Tibial nerve (tissue), 4 donors: ENCODE measurements around the gene MECP2. TPM values are rescaled to one million over a fixed set of nuclear protein-coding genes. Genes with fewer than 3 reads are reported as not detected.

Experiments used
- DNase-seq, 2 donors: peaks; one replicate each; pipeline ENCODE4 v3.0.0-alpha.2; 2019; ENCODE audit warnings: low spot score in 2 of 2
- H3K27ac ChIP-seq, 4 donors: fragments of 200-600 bp; sonication (generic) in 3 of 4; one replicate each; pipeline ENCODE4 v1.5.1; 2017 to 2019; ENCODE audit warnings: mild to moderate bottlenecking in 1 of 4
- H3K27me3 ChIP-seq, 2 donors: fragments of 200-600 bp; sonication (generic) in 1 of 2; one replicate each; pipeline versions ENCODE4 v1.5.1 to v1.6.0; 2017 to 2019
- H3K36me3 ChIP-seq, 3 donors: fragments of 200-600 bp; sonication (generic); one replicate each; pipeline ENCODE4 v1.5.1; 2018 to 2019
- H3K4me1 ChIP-seq, 4 donors: fragments of 200-600 bp; sonication (generic) in 3 of 4; one replicate each; pipeline ENCODE4 v1.5.1; 2017 to 2019
- H3K4me3 ChIP-seq, 4 donors: fragments of 200-600 bp; sonication (generic) in 3 of 4; one replicate each; pipeline ENCODE4 v1.5.1; 2017 to 2019; ENCODE audit warnings: mild to moderate bottlenecking in 1 of 4, moderate library complexity in 1 of 4
- H3K9me3 ChIP-seq, 4 donors: fragments of 200-600 bp; sonication (generic) in 3 of 4; one replicate each; pipeline ENCODE4 v1.5.1; 2017 to 2019
- CTCF ChIP-seq, 5 experiments: fragments of 200-600 bp in 3 of 5; fragments of 450-650 bp in 2 of 5; sonication (generic) in 3 of 5; IDR thresholded peaks; one replicate each; pipeline ENCODE4 v1.5.1; 2016 to 2019; ENCODE audit warnings: antibody characterized with exemption in 5 of 5, mild to moderate bottlenecking in 3 of 5, moderate library complexity in 2 of 5
- EP300 ChIP-seq, 2 donors: sonication (generic); formaldehyde crosslinking; IDR thresholded peaks; one replicate each; pipeline ENCODE4 v1.6.1; 2017; ENCODE audit warnings: antibody characterized with exemption in 2 of 2, mild to moderate bottlenecking in 1 of 2
- POLR2A ChIP-seq, 2 donors: fragments of 450-650 bp; IDR thresholded peaks; one replicate each; pipeline ENCODE4 v1.6.1; 2017; ENCODE audit warnings: antibody characterized with exemption in 2 of 2, mild to moderate bottlenecking in 2 of 2, moderate library complexity in 2 of 2
- WGBS, 2 donors: methylation state at CpG; one replicate each; pipeline ENCODE4 v1.1.5; 2018; 5-methylcytosine and 5-hydroxymethylcytosine counted together
- total RNA-seq, 4 donors: library from RNA; depleted of rRNA; stranded (reverse); fragments of >200 nt; gene quantifications; one replicate each; pipeline ENCODE4 v1.1.0, GENCODE V29; 2016

Gene MECP2
- total RNA-seq, 4 donors from 2014 or later, result 71.6 to 96.5 (median 83.1) TPM

DNA sequence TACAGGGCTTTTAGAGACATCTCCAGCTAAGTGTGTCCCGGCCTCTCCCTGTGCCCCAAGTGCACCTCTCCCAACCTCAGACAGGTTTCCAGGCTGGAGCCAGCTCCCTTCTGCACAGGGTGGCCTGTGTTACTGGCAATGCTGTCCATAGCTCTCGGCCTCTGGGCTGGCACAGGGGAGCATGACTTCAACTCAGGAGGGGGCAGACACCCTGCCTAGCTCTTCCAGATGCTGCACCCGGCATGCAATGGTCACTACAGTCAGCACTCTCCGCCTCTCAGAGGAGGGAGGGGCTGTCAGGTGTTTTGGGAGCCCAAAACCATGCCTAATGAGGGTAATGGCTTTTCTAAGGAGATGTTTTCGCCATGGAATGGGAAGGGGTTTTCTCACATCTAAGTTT, 75.4 kb downstream of the MECP2 start:
- DNase-seq, result no peak
- Histone ChIP-seq H3K27ac (peak overlapping the region in 1 of 4 donors; percentile 59), H3K27me3 (no peaks in the 10 kb centered on the region), H3K4me3 (no peak overlapping the region), H3K9me3 (no peaks in the 10 kb centered on the region), H3K4me1 (peaks cover 0 to 60% (median 12%) of the 10 kb centered on the region in 4 donors), H3K36me3 (peaks cover 0 to 5% (median 0%) of the 10 kb centered on the region in 3 donors)
- TF ChIP-seq CTCF (IDR thresholded peaks at IDR 0.05) (no peak), POLR2A (IDR thresholded peaks at IDR 0.05) (no peak), EP300 (IDR thresholded peaks at IDR 0.05) (no peak)
- WGBS, 2 donors, result 71 to 100% methylated on average over 2 to 5 of the region's 5 CpGs

- no peak overlapping the region for H3K4me3 ChIP-seq
- DNase-seq, result no peak
- no peaks in the 10 kb centered on the region for H3K27me3 ChIP-seq
- no peak for TF ChIP-seq POLR2A (IDR thresholded peaks at IDR 0.05)
- H3K36me3 ChIP-seq, result peaks cover 0 to 13% (median 0%) of the 10 kb centered on the region in 3 donors
- H3K27ac ChIP-seq, result peak overlapping the region in 3 of 4 donors; percentile 85 to 90 (median 86)
- WGBS, 2 donors, result 73 to 84% methylated on average over 2 to 11 of the region's 11 CpGs
- peaks cover 0 to 59% (median 12%) of the 10 kb centered on the region in 4 donors for H3K4me1 ChIP-seq
- no peaks in the 10 kb centered on the region for H3K9me3 ChIP-seq
These were observed 76.3 kb downstream of the MECP2 start for GRCh38 chrX:154021131-154021611.

- no peak for DNase-seq
- TF ChIP-seq POLR2A (IDR thresholded peaks at IDR 0.05), result no peak
- no peak for TF ChIP-seq CTCF (IDR thresholded peaks at IDR 0.05)
- no peak for TF ChIP-seq EP300 (IDR thresholded peaks at IDR 0.05)
- H3K36me3 ChIP-seq, result peaks cover 0 to 19% (median 0%) of the 10 kb centered on the region in 3 donors
- WGBS, 2 donors, result 42 to 66% methylated on average over 7 to 9 of the region's 9 CpGs
- peak overlapping the region; percentile 46 to 90 (median 86) for H3K27ac ChIP-seq
- no peaks in the 10 kb centered on the region for H3K27me3 ChIP-seq
- no peaks in the 10 kb centered on the region for H3K9me3 ChIP-seq
- peaks cover 0 to 55% (median 12%) of the 10 kb centered on the region in 4 donors for H3K4me1 ChIP-seq
- H3K4me3 ChIP-seq, result peak overlapping the region; percentile 34 to 68 (median 44)
These were observed 76.9 kb downstream of the MECP2 start for GRCh38 chrX:154020536-154021115.

- H3K27me3 ChIP-seq, result no peaks in the 10 kb centered on the region
- WGBS, 2 donors, result 4 to 38% methylated on average over 4 to 56 of the region's 99 CpGs
- H3K4me1 ChIP-seq, result peaks cover 0 to 50% (median 12%) of the 10 kb centered on the region in 4 donors
- peak within 1 kb of the TSS; percentile 46 to 90 (median 86) for H3K27ac ChIP-seq
- peak within 1 kb of the TSS; percentile 34 to 68 (median 45) for H3K4me3 ChIP-seq
- TF ChIP-seq CTCF (IDR thresholded peaks at IDR 0.05) (no peak), POLR2A (IDR thresholded peaks at IDR 0.05) (peak; percentile 40 to 55), EP300 (IDR thresholded peaks at IDR 0.05) (no peak)
- peak in 1 of 2 donors; percentile 20 for DNase-seq
- H3K9me3 ChIP-seq, result no peaks in the 10 kb centered on the region
- peaks cover 0 to 26% (median 0%) of the 10 kb centered on the region in 3 donors for H3K36me3 ChIP-seq
These were observed 77.6 kb downstream of the MECP2 start, which contains the start of gene IRAK1 for GRCh38 chrX:154019633-154020528. Gene IRAK1, minus strand, starts transcription at chrX:154019902. Its CDS starts 90 bp downstream, at chrX:154019812.

DNA sequence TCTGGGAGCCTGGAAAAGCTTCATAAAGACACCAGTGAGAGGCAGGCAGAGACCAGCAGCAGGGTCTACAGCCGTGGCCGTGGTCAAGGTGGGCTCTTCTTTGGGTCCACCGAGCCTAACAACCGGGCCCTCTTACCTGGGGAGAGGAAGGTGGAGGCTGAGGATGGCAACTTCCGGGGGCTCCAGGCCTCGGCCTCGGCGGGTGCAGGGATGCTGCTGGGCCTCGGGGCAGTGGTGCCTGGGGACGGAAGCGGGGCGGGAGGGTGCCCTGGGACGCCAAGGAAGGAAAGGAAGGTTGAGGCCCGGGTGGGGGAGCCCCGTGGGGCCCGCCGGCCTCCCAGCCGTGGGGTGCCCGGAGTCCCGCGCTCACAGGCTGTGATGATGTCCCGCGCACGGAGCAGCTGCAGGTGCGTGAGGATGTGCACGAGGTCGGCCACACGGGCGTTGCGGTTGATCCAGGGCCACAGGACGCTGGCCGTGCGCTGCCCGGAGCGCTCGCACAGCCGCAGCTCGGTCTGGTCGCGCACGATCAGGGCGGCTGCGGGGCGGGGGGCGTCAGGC, 78.4 kb downstream of the MECP2 start:
- no peak for DNase-seq
- H3K27ac ChIP-seq, result peak overlapping the region; percentile 28 to 90 (median 78)
- H3K27me3 ChIP-seq, result no peaks in the 10 kb centered on the region
- peaks cover 0 to 29% (median 0%) of the 10 kb centered on the region in 3 donors for H3K36me3 ChIP-seq
- WGBS, 2 donors, result 0 to 58% methylated on average over 7 to 26 of the region's 45 CpGs
- H3K4me3 ChIP-seq, result peak overlapping the region; percentile 28 to 68 (median 42)
- TF ChIP-seq POLR2A (IDR thresholded peaks at IDR 0.05) (no peak), EP300 (IDR thresholded peaks at IDR 0.05) (no peak), CTCF (IDR thresholded peaks at IDR 0.05) (no peak)
- H3K9me3 ChIP-seq, result no peaks in the 10 kb centered on the region
- H3K4me1 ChIP-seq, result peaks cover 0 to 50% (median 12%) of the 10 kb centered on the region in 4 donors
